Endodermal cell (in vitro differentiated cells): ENCODE measurements around the gene BDKRB1. TPM values are rescaled to one million over a fixed set of nuclear protein-coding genes. Genes with fewer than 3 reads are reported as not detected.

Experiments used
- DNase-seq: peaks from one replicate; pipeline ENCODE4 v3.0.0-alpha.2; 2017
- H3K27ac ChIP-seq: 2 replicates; pipeline ENCODE4 v1.5.1; 2013; ENCODE audit warnings: mild to moderate bottlenecking, low read depth, low read length, moderate library complexity
- H3K27me3 ChIP-seq: 2 replicates; pipeline ENCODE4 v1.6.1; 2013; ENCODE audit warnings: mild to moderate bottlenecking, low read length, moderate library complexity; ENCODE audit not compliant: insufficient read depth, control insufficient read depth, poor library complexity, severe bottlenecking
- H3K36me3 ChIP-seq: 2 replicates; pipeline ENCODE4 v1.7.0; 2013; ENCODE audit warnings: mild to moderate bottlenecking, low read length, moderate library complexity; ENCODE audit not compliant: control insufficient read depth, insufficient read depth
- H3K4me1 ChIP-seq: one replicate; pipeline ENCODE4 v1.7.0; 2013; ENCODE audit warnings: low read length; ENCODE audit not compliant: control insufficient read depth, insufficient read depth
- H3K4me3 ChIP-seq: 2 replicates; pipeline ENCODE4 v1.5.1; 2013; ENCODE audit warnings: mild to moderate bottlenecking, low read length, moderate library complexity
- H3K9ac ChIP-seq: 2 replicates; pipeline ENCODE4 v1.6.1; 2013; ENCODE audit warnings: mild to moderate bottlenecking, low read length, moderate library complexity; ENCODE audit not compliant: poor library complexity, severe bottlenecking; ENCODE audit errors: extremely low read depth
- H3K9me3 ChIP-seq: 2 replicates; pipeline ENCODE4 v1.6.1; 2013; ENCODE audit warnings: mild to moderate bottlenecking, low read length, moderate library complexity; ENCODE audit not compliant: control insufficient read depth
- H3K27ac Mint-ChIP-seq: 2 replicates; pipeline ENCODE4 v1.8.0; 2020; ENCODE audit warnings: mixed read lengths
- H3K27me3 Mint-ChIP-seq: 2 replicates; pipeline ENCODE4 v1.8.0; 2021; ENCODE audit warnings: mild to moderate bottlenecking, mixed read lengths; ENCODE audit not compliant: insufficient read depth
- H3K36me3 Mint-ChIP-seq: 2 replicates; pipeline ENCODE4 v1.8.0; 2020; ENCODE audit warnings: low read depth, mixed read lengths
- H3K4me1 Mint-ChIP-seq: 2 replicates; pipeline ENCODE4 v1.8.0; 2020; ENCODE audit warnings: mixed read lengths
- H3K4me3 Mint-ChIP-seq: 2 replicates; pipeline ENCODE4 v1.8.0; 2020; ENCODE audit warnings: mild to moderate bottlenecking, moderate library complexity, mixed read lengths
- H3K9me3 Mint-ChIP-seq: 2 replicates; pipeline ENCODE4 v1.8.0; 2020; ENCODE audit warnings: mild to moderate bottlenecking, mixed read lengths
- CTCF ChIP-seq: fragments of 200-600 bp; sonication (generic); conservative IDR thresholded peaks from 2 replicates; pipeline ENCODE4 v1.5.0; 2021; ENCODE audit warnings: antibody characterized with exemption, mild to moderate bottlenecking
- WGBS, 2 experiments: methylation state at CpG; one replicate each; pipeline versions ENCODE4 v1.1.5 to v1.1.7; 2013; ENCODE audit warnings: missing lambda C conversion rate in 2 of 2, mixed read lengths in 1 of 2; ENCODE audit not compliant: insufficient coverage in 1 of 2, insufficient read length in 1 of 2; 5-methylcytosine and 5-hydroxymethylcytosine counted together
- total RNA-seq, 2 donors: library from RNA; stranded (reverse); fragmentation: NEBNext Ultra II Directional in 1 of 2; extraction: Animal tissue kit (Norgen Biotek cat#: 25700) in 1 of 2; gene quantifications; 2 replicates in 1 of 2; 3 replicates in 1 of 2; pipeline ENCODE4 v1.2.1, GENCODE V29; 2021

The BDKRB1 gene
- total RNA-seq, 2 donors from 2014 or later: 0.24 TPM; not detected in 1

- H3K27me3 Mint-ChIP-seq: no peaks in the 10 kb centered on the region
- Histone ChIP-seq H3K9me3 (peaks cover 4% of the 10 kb centered on the region), H3K36me3 (no peaks in the 10 kb centered on the region), H3K9ac (no peak overlapping the region), H3K4me3 (no peak overlapping the region), H3K4me1 (no peaks in the 10 kb centered on the region), H3K27ac (no peak overlapping the region), H3K27me3 (no peaks in the 10 kb centered on the region)
- peaks cover 3% of the 10 kb centered on the region for H3K36me3 Mint-ChIP-seq
- H3K4me1 Mint-ChIP-seq: peaks cover 3% of the 10 kb centered on the region
- TF ChIP-seq CTCF: no peak
- no peak overlapping the region for H3K27ac Mint-ChIP-seq
- WGBS, 2 experiments: no CpG with 5 or more reads among the region's 1 CpG
- H3K9me3 Mint-ChIP-seq: peaks cover 9% of the 10 kb centered on the region
- no peak for DNase-seq
- H3K4me3 Mint-ChIP-seq: no peak overlapping the region
Observed at GRCh38 chr14:96216627-96217026, 39.4 kb upstream of the BDKRB1 start.

GRCh38 chr14:96217376-96217913 is 38.6 kb upstream of the BDKRB1 start:
- Histone ChIP-seq H3K36me3 (no peaks in the 10 kb centered on the region), H3K4me3 (no peak overlapping the region), H3K27ac (no peak overlapping the region), H3K9me3 (no peaks in the 10 kb centered on the region), H3K27me3 (no peaks in the 10 kb centered on the region), H3K4me1 (no peaks in the 10 kb centered on the region), H3K9ac (no peak overlapping the region)
- H3K36me3 Mint-ChIP-seq: peaks cover 2% of the 10 kb centered on the region
- H3K27me3 Mint-ChIP-seq: no peaks in the 10 kb centered on the region
- H3K27ac Mint-ChIP-seq: no peak overlapping the region
- no peak overlapping the region for H3K4me3 Mint-ChIP-seq
- no peak for TF ChIP-seq CTCF
- H3K9me3 Mint-ChIP-seq: peaks cover 1% of the 10 kb centered on the region
- DNase-seq: no peak
- 86 to 88% methylated on average over 4 to 8 of the region's 8 CpGs for WGBS, 2 experiments
- H3K4me1 Mint-ChIP-seq: peaks cover 3% of the 10 kb centered on the region

GRCh38 chr14:96221109-96221650 is 34.8 kb upstream of the BDKRB1 start:
- Histone ChIP-seq H3K9ac (no peak overlapping the region), H3K4me3 (no peak overlapping the region), H3K36me3 (no peaks in the 10 kb centered on the region), H3K27ac (no peak overlapping the region), H3K27me3 (no peaks in the 10 kb centered on the region), H3K4me1 (no peaks in the 10 kb centered on the region), H3K9me3 (no peaks in the 10 kb centered on the region)
- no peak for DNase-seq
- H3K27me3 Mint-ChIP-seq: no peaks in the 10 kb centered on the region
- H3K36me3 Mint-ChIP-seq: peaks cover 5% of the 10 kb centered on the region
- H3K4me1 Mint-ChIP-seq: peaks cover 5% of the 10 kb centered on the region
- 87 to 96% methylated on average over 4 to 7 of the region's 7 CpGs for WGBS, 2 experiments
- no peak overlapping the region for H3K4me3 Mint-ChIP-seq
- no peak overlapping the region for H3K27ac Mint-ChIP-seq
- no peaks in the 10 kb centered on the region for H3K9me3 Mint-ChIP-seq
- no peak for TF ChIP-seq CTCF
